Activated CD8-positive, alpha-beta memory T cell treated with anti-CD3 and anti-CD28 coated beads, Interleukin-2, amount 50 U/mL, for 4 hours (primary cell): ENCODE data around the gene ZMIZ1.

Experiments
- DNase-seq: peaks from one replicate; pipeline ENCODE4 v3.0.0-alpha.2; 2020

Gene ZMIZ1

DNA sequence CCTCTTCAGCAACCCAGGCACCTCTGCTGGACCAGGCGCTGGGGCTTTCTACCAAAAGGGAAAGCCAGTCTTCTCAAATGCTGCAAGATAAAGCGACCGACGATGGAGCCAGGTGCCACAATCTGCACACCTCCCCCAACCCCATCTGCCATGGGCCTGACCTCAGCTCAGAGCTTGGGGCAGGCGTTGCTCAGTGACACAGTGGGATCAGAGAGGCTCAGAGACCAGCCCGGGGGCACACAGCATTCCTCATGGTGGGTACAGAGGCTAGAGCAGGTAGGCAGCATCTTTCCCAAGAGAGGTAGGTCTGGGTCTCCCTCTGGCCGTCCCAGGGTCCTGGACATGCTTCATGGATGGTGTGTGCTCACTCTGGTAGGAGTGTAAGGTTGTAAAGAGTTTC, 56.3 kb downstream of the ZMIZ1 start:
- DNase-seq: no peak

DNA sequence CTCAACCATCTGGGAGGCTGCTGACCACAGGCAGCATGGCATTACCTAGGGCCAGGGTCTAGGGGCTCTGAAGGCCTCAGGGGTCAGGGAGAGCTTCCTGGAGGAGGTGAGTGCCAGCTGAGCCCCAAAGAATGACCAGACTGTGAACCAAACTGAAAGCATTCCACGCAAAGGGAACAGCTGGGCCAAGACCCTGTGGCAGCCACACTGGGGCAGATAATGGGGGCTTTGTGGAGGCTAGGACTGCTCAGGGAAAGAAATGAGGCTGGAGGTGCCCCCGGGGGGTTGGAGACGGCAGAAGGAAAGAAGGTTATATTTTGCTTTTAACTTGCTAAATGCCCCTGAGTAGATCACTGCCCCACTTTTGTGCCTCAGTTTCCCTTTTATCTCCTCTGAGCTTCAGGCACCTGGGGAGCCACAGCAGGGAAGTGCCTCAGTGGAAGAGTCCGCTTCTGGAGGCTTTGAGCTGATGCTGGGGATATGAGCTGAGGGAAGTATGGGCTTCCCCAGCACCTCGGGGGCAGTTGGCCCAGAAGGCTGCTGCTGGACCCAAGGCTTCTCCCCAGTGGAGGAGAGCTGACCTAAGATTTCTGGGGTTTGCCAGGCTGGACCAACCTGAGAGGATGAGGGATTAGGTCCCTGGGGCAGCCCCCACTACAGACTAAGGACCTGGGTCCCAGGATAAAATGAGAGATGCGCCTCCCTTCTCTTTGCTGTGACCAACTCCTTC, 57.8 kb downstream of the ZMIZ1 start:
- DNase-seq: no peak

DNA sequence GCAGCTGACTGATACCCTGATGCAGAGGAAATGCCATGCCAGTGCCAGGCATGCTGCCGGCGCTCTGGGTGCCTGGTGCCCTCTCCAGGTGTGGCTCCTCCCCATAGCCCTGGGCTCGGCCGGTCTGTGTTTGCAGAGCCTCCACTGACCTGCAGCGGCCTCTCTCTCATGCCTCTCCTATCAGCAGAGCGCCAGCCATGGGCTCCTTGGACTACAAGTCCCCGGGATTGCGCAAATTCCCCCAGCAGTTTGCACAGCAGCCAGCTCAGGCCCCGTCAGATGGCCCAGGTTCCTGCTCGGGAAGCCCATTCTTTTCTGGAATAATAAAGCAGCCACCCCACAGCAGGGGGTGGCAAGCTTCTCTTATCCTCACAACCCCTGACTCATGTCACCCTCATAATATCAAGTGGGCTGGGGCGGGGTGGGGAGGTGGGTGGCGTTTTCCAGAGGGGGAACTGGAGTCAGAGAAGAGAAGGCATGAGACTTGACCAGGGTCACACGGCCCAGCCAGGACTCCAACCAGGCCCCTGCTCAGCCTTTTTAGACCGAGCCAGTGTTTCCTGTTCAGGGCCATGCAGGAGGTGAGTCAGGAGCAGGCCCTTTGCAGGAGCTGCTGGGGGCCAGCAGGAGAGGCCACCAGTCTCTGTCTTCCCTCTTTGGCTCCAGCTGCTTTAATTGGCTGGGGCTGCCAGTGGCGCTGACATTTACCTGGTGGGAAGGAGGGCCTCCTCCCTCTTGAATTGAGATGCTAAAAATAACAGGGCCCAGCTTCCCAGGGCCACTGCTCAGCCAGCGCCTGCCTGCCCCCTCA, 58.6 kb downstream of the ZMIZ1 start:
- no peak for DNase-seq

DNA sequence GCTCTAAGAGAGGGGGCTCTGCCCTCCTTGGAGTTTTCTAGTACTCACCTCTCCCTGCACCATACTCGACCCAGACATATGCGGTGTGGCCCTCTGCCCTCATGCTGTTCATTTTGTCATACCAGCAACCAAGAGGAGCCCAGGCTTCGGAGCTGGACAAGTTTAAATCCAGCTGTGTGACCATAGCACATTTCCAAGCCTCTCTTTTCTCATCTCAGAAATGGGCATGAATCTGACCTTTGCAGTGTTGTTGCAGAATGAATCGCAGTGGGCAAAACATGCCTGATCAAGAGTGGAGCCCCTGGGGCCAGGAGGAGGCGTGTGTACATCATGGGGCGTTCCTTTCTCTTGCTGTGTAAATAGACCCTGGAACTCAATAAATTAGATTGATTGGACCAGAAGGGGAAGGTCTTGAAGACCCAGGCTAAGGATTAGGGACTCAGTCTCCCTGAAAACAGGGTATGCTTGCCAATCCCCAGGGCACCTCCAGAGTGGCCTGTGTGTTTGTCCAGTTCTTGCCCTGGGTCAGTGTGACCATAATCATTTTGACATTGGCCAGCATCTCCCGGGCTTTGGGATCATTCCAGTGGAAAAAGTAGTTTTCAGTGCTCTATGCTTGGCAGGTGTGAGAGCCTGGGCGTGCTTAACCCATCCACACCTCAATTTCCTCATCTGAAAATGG, 59.6 kb downstream of the ZMIZ1 start:
- no peak for DNase-seq

DNA sequence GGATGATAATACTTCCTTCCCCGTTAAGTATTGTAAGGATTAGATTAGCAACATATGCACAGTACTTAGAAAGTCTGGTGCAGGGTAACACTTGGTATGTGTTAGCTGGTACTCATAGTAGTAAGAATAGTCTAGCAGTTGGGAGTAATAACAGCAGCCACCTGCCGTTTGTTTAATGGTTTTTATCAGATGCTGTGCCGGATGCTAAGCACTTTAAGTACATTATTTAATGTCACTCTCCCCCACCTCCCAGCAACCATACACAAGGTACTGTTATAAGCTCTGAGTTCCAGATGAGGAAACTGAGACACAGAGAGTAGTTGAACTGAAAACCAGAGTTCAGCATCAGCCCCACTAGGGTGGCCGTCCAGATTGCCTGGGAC, 60.1 kb downstream of the ZMIZ1 start:
- DNase-seq: no peak

DNA sequence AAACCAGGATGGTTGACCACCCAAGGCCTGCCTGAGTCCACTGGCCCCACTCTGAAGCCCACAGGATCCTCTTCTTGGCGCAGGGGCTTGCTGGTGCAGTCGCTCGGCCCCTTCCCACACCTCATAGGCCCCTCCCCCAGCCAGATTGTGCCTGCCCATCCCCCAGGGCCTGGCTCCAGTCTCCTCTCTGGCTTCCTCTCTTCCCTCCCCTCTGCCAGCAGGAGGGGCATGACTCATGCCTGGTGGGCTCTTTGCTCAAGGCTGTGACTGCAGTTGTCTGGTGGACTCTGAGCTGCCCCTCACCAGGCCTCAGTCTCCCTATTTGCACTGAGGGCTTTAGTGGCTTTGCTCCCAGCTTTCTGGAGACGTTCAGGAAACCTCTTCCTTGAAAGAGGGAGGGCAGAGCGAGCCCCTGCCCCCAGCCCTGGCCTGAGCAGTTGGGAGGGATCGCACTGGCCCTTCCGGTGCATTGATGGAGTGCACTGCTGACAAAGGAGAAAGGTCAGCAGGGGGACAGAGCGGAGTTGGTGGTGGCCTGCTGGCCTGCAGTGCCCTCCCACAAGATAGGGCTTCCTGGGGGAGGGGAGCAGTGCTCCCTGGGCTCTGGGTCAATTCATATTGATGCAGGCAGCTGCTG, 60.7 kb downstream of the ZMIZ1 start:
- no peak for DNase-seq

DNA sequence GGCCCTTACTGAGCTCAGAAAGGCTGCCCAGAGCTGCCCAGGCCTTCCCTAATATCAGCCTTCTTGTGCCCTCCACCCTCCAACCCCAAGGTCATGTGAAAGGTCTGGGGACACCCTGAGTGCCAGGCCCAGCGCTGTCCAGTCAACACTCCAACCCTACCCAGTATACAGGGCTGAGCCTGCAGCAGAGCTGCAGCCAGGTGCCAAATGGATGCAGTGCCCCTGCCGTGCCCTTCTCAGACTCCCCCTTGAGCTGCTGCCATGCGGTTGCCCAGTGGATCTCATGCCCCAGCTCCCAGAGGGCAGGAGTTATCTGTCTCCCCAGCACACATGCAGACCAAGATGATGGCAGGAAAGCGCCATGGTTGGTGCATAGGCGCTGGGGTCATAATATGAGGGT, 61.5 kb downstream of the ZMIZ1 start:
- DNase-seq: no peak

DNA sequence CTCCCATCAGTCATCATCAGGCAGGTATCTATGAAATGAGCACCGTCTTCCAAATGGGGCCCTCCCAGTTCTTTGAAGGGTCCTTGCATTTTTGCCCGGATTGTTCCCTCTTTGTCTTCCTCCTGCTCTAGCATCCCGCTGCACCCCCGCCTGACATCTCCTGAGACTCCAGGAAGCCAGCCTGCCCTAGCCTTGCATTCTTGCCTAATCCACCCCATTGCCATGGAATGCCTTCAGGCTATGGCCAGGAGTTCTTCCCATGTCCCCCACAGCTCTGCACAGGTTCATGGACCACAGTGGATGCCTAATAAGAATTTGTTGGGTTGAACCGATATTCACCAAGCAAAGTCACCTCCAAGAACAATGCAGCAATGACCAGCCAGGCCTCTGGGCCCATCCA, 62.1 kb downstream of the ZMIZ1 start:
- DNase-seq: no peak

DNA sequence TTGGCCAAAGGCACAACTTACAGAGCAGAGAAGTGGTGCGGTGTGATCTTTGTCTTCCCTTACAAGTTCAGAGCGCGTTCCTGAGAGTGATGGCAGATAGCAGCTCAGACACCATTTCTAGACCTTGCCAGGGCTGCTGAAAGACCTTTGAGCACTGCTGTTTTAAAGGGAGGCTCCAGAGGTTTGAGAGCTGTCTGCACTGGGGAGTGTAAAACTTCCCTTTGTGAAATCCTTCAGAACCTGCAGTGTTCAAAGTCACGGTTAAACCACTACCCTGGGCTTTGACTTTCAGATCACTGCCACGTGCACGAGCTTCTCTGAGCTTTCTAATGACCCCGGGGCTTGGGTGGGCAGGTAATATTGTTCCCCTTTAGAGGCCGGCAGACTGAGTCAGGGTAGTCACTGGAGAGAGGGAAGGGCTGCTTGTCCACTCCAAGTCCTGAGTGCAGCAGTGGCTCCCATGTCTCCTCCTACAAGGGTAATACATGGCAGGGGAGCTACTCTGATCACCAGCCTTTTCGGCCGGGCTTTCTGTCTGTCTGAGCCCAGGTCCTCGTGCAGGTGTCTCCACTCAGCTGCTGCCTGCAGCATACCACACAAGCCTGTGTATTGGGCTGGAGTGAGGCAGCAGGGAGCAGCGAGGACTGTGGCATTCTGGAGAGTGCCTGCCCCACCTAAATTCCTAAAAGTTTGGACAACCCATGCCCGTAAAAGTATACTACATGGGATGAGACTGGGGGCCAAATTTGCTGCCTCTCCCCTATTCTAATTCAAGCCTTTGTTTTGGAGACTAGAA, 63.3 kb downstream of the ZMIZ1 start:
- no peak for DNase-seq

DNA sequence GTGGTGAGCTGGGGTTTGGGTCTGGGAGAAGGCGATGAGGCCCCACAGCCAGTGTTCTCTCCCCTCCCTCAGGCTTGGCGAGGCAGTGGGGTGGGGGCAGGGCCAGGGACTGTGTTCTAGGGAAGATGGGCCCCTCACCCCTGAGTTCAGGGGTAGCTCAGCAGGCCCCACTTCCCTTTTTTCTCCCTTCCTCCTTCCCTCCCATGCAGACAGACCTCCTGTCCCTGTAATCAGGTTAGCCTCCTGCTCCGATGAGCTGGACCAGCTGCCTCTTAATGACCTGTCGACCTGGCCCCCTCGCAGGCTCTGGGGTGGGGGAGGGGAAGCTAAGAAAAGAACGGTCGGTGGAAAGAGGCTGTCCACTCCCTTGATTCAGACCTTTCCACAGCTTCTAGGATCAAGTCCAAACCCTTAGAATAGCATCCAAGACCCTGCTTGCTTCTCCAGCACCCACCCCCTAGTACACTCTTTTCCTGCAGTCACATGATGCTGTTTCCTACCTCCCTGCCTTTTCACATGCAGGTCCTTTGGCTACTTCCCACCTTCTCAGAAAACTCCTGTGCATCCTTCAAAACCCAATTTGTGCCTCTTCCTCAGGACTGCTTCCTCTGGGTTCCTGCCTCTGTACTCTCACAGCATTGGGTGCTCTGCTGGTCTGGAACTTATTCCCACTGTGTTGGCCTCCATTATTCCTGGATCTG, 64.1 kb downstream of the ZMIZ1 start:
- DNase-seq: no peak

DNA sequence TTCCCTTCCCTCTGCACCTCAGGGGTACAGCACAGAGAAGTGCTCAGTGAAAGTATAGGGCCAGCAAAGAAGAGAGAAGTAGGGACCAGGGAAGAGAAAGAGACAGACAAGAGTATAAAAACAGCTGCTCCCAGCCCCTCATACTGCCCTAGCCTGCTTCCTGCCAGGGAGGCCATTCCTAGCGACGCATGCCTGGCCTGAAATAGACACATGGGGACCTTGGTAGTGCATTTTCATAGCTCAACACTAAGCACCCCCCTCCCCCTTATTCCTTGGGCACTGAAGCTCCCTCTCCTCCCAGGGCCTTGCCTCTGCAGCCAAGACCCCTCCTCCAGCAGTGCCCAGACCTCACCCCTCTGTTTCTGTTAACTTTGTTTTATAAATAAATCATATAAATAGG, 64.7 kb downstream of the ZMIZ1 start:
- DNase-seq: no peak

DNA sequence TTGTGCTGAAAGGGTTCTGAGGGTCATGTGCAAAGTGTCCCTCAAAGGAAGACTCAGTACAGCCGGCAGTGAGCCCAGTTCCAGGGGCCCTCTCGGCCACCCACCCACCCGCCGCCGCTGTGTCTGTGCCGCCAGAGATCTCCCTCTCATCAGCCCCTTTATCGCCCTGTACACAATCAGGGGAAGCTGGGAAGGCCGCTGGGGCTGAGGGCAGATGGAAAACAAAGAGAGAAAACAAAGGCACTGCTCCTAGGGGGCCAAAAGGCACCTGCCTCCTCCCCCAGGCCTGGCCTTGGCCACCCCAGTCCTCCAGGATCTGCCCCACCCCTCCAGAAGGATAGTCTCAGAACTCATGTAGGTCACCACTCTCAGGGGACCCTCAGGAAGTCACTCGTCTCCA, 67.0 kb downstream of the ZMIZ1 start:
- DNase-seq: no peak

DNA sequence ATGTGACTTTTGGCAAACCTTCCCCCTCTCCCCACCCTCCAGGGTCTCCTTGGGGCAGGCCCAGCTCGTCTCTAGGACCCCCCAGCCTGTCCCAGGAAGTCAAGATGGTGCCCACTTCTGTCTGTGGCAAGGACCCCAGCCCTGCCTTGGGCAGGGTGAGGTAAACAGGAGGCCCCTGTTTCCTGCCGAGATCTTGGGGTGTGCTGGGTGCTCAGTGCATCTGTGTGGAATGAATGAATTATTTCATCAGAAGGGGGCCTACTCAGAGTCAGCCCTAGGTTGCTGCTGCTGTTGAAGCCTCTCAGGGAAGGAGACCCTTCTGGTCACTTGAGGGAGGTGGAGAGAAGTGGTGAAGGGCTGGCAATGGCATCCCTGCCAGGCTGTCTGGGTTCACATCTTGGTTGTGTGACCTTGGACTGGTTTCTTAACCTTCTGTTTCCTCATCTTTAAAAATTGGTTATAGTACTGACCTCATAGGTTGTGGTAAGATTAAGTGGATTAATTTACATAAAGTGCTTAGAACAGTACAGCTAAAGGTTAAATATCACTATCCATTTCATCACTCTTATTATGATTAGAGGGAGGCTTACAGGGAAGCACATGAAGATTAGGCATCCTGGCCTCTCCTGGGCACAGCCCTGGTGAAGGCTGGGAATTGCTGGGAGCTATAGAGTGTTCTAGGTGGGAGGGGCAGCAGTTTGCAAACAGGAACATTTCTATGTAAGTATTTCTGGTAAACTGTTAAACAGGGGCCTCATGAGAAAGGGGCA, 67.7 kb downstream of the ZMIZ1 start:
- DNase-seq: no peak

DNA sequence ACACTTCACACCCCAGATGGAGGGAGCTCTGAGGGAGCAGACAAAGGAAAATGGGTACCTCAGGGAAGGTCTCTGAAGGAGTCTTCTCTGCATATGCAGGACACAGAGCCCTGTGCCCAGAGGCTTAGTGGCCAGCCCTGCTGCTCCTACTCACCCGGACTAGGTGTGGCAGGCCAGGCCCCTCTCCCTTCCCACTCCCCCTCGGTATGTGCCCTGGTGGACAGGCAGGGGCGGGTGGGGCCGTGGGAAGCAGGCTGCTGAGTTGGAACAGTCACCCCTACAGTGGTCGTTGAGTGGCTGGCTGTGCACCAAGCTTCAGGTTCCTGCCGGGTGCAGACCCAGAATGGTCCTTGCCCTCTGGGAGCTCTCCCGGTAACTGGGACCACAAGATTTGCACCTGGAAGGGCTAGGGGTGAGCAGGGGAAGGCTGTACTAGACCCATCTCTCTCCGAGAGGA, 68.6 kb downstream of the ZMIZ1 start:
- DNase-seq: no peak

DNA sequence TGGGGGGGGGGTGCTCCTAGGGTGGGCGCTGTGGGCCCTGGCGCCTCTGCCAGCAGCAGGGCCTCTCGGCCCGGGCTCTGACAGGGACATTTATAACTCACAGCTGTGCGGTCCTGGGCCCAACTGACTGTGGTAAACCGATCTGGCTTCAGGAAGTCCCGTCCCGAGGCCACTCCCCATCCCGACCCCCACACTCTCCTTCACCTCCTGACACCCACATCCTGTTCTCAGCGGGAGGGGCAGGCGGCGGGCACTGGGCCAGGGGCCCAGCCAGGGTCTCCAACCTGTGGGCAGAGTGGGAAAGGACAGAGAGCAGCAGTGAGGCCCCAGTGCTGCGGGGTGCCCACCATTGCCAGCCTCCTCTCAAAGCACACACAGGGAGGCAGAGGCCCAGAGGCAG, 69.1 kb downstream of the ZMIZ1 start:
- DNase-seq: peak; percentile 24

DNA sequence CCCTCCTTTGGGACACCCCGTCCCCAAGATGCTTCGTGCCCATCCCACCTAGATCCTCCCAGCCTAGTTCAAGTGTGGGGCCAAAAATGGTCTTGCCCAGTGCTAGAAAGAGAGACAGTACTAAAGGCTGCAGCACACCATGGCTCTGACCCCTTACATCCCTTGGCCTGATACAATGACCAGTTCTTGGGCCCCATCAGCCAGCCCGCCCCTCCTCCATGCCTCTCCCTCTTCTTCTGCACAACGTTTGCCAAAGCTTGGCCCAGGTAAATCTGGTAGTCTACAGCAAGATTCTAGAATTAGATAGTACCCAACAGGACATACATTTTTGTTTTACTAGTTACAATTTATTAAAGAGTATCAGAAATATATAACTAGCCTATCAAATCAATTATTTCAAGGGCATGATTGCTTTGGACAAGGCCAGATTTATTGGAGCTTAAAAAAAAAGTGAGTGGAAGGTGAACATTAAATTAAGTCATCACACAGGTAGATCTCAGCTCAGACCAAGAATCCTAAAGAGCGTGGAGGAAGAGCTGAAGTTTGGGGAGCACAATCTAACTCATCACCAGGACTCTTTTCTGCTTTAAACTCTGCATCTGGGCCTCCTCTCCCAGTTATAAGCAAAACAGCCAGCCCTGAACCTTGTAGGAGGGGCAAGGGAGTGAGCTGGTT, 69.8 kb downstream of the ZMIZ1 start:
- DNase-seq: no peak

DNA sequence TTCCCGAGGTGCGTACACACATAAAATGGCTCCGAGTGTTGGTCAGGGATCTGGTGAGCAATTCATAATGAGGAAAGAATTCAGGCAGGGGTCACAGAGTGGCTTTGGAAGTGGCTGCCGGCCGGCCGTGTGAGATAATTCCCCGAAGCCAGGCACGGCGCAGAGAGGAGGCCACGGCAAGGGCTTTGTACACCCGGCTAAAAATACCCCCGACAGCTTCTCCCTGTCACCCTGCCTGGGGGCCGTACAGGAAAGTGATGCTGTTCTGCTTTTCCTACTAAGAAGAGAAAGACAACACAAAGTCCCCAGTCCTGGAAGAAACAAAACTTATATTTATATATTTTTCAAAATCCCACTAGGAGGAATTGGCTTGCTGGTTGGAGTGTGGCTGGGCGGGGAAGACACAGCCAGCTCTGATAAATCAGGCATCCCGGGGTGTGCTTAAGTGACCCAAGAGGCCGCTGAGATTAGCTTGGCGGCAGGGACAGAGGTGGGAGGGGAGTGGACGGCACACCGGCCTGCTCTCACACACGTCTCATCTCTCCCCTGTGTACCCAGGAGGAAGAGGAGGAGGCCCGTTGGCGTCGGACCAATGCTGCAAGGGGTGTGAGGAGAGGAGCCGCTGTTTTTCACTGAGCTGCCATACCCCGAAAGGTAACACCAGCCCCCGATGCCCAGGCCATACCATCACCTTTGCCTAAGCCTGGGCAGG, 70.5 kb downstream of the ZMIZ1 start:
- DNase-seq: no peak

DNA sequence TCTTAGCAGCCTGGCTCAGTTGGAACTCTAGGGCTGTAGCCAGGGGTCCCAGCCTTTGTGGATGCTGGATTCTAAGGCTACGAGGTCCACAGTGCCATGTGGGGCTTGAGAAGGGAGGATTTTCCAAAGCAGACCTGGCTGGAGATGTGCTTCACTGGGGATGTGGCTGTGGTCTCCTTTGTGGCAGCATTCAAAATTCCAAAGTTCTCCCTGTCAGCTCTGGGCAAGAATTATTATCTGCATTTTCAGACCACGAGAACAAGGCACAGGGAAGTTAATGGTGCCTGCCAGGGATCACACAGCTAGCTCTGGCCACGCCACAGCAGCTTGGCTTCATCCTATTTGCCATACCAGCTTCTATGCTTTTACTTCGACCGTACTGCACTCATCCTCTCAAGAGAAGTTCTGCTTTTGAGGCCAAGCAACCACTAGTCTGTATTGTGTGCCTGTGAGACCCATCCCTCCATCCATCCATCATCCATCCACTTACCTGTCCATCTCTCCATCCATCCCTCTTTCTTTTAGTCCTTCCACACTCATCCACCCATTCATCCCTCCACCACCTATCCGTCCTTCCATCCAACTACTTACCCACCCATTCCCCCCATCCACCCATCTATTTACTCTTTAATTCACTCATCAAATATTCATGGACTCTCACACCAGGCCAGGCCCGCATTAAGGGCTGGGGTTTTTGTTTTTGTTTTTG, 71.5 kb downstream of the ZMIZ1 start:
- DNase-seq: no peak

DNA sequence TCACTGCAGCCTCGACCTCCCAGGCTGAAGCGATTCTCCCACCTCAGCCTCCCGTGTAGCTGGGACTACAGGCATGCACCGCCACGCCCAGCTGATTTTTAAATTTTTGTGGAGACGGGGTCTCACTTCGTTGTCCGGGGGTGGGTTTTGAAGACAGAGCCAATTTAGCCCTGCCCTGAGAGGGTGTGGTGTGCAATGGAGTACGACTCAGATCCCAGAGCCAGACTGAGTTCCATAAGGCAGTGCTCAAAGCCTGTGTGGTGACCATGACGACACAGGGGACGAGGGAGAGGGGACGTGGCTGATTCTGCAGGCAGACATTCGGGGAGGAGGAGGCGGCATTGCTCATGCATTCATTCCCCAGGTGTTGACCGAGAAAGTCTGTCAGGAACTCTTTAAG, 72.1 kb downstream of the ZMIZ1 start:
- DNase-seq: no peak
